Vagina (tissue), 2 donors: ENCODE measurements around the gene DENND2A. TPM values are rescaled to one million over a fixed set of nuclear protein-coding genes. Genes with fewer than 3 reads are reported as not detected.
"Not testable (repeated sequence)": the region's sequence is repeated elsewhere in the genome, so short reads cannot be mapped to it uniquely, and the experiment has no call there.

Source experiments
- DNase-seq, 2 donors: peaks; one replicate each; pipeline ENCODE4 v3.0.0-alpha.2; 2017; ENCODE audit errors: extremely low spot score in 2 of 2
- H3K27ac ChIP-seq: fragments of 200-600 bp; sonication (generic); one replicate; pipeline ENCODE4 v1.5.1; 2019
- H3K27me3 ChIP-seq: fragments of 200-600 bp; sonication (generic); one replicate; pipeline ENCODE4 v1.5.1; 2019
- H3K36me3 ChIP-seq, 2 donors: fragments of 200-600 bp; sonication (generic); one replicate each; pipeline ENCODE4 v1.5.1; 2017 to 2019
- H3K4me1 ChIP-seq: fragments of 200-600 bp; sonication (generic); one replicate; pipeline ENCODE4 v1.5.1; 2019
- H3K4me3 ChIP-seq, 2 donors: fragments of 200-600 bp; sonication (generic); 1 replicate in 1 of 2; 2 replicates in 1 of 2; pipeline ENCODE4 v1.5.1; 2016 to 2019
- H3K9me3 ChIP-seq: fragments of 200-600 bp; sonication (generic); one replicate; pipeline ENCODE4 v1.5.1; 2019
- CTCF ChIP-seq, 3 experiments: fragments of 450-650 bp in 2 of 3; fragments of 200-600 bp in 1 of 3; sonication (generic) in 1 of 3; IDR thresholded peaks; one replicate each; pipeline ENCODE4 v1.5.1; 2017 to 2019; ENCODE audit warnings: antibody characterized with exemption in 3 of 3, mild to moderate bottlenecking in 2 of 3, moderate library complexity in 2 of 3
- POLR2A ChIP-seq, 2 donors: fragments of 450-650 bp; IDR thresholded peaks; one replicate each; pipeline ENCODE4 v1.6.1; 2017; ENCODE audit warnings: antibody characterized with exemption in 2 of 2, mild to moderate bottlenecking in 2 of 2, moderate library complexity in 2 of 2
- POLR2AphosphoS5 ChIP-seq, 2 donors: sonication (generic); formaldehyde crosslinking; IDR thresholded peaks; one replicate each; pipeline ENCODE4 v1.9.0; 2017; ENCODE audit warnings: antibody characterized with exemption in 2 of 2, mild to moderate bottlenecking in 2 of 2, low read depth in 1 of 2; ENCODE audit not compliant: insufficient read depth in 1 of 2
- intact Hi-C: fragments of 100-400 bp; cut with DNase I; formaldehyde crosslinking; loops from one replicate; pipeline ENCODE4 v1.15.1; 2023
- total RNA-seq: library from RNA; depleted of rRNA; stranded (reverse); fragments of >200 nt; gene quantifications from one replicate; pipeline ENCODE4 v1.2.3, GENCODE V29; 2016

The DENND2A gene
- total RNA-seq, 1 donor from 2014 or later, result 17.4 TPM

- intact Hi-C loops, result no loop called here
- Histone ChIP-seq H3K4me1 (peaks cover 21% of the 10 kb centered on the region), H3K9me3 (no peaks in the 10 kb centered on the region), H3K36me3 (peaks cover 0 to 18% of the 10 kb centered on the region in 2 donors), H3K27me3 (no peaks in the 10 kb centered on the region), H3K27ac (no peak overlapping the region), H3K4me3 (no peak overlapping the region)
- DNase-seq, result no peak
- no peak for TF ChIP-seq CTCF (IDR thresholded peaks at IDR 0.05)
Observed at GRCh38 chr7:140678816-140679130, 38.2 kb upstream of the DENND2A start.

GRCh38 chr7:140678081-140678815 is 37.6 kb upstream of the DENND2A start:
- Histone ChIP-seq H3K9me3 (no peaks in the 10 kb centered on the region), H3K36me3 (peaks cover 0 to 18% of the 10 kb centered on the region in 2 donors), H3K4me3 (no peak overlapping the region), H3K4me1 (peaks cover 26% of the 10 kb centered on the region), H3K27ac (no peak overlapping the region), H3K27me3 (no peaks in the 10 kb centered on the region)
- TF ChIP-seq POLR2AphosphoS5 (IDR thresholded peaks at IDR 0.05; ENCODE audit: insufficient read depth in 1 of 2, low read depth in 1 of 2), result no peak
- no peak for TF ChIP-seq CTCF (IDR thresholded peaks at IDR 0.05)
- TF ChIP-seq POLR2A (IDR thresholded peaks at IDR 0.05), result no peak
- DNase-seq, result no peak
- intact Hi-C loops, result no loop called here

GRCh38 chr7:140677496-140677895 is 36.9 kb upstream of the DENND2A start:
- Histone ChIP-seq H3K4me1 (peaks cover 27% of the 10 kb centered on the region), H3K36me3 (peaks cover 0 to 18% of the 10 kb centered on the region in 2 donors), H3K27me3 (no peaks in the 10 kb centered on the region), H3K27ac (no peak overlapping the region), H3K9me3 (no peaks in the 10 kb centered on the region), H3K4me3 (no peak overlapping the region)
- intact Hi-C loops, result no loop called here
- DNase-seq, result no peak
- TF ChIP-seq CTCF (IDR thresholded peaks at IDR 0.05) (no peak), POLR2AphosphoS5 (IDR thresholded peaks at IDR 0.05; ENCODE audit: insufficient read depth in 1 of 2, low read depth in 1 of 2) (no peak), POLR2A (IDR thresholded peaks at IDR 0.05) (no peak)

- DNase-seq, H3K27me3 ChIP-seq, H3K4me3 ChIP-seq, H3K9me3 ChIP-seq, H3K27ac ChIP-seq, intact Hi-C loops: not testable (repeated sequence)
- peaks cover 0 to 12% of the 10 kb centered on the region in 2 donors for H3K36me3 ChIP-seq
- peaks cover 32% of the 10 kb centered on the region for H3K4me1 ChIP-seq
Observed at GRCh38 chr7:140676956-140677355, 36.3 kb upstream of the DENND2A start.

GRCh38 chr7:140676306-140676705 is 35.7 kb upstream of the DENND2A start:
- TF ChIP-seq POLR2A (IDR thresholded peaks at IDR 0.05) (no peak), CTCF (IDR thresholded peaks at IDR 0.05) (no peak), POLR2AphosphoS5 (IDR thresholded peaks at IDR 0.05; ENCODE audit: insufficient read depth in 1 of 2, low read depth in 1 of 2) (no peak)
- intact Hi-C loops, result no loop called here
- peaks cover 33% of the 10 kb centered on the region for H3K4me1 ChIP-seq
- no peak for DNase-seq
- no peak overlapping the region for H3K27ac ChIP-seq
- H3K9me3 ChIP-seq, result no peaks in the 10 kb centered on the region
- peaks cover 0 to 7% of the 10 kb centered on the region in 2 donors for H3K36me3 ChIP-seq
- no peaks in the 10 kb centered on the region for H3K27me3 ChIP-seq
- no peak overlapping the region for H3K4me3 ChIP-seq
